GM06990 (cell line): Measurements from ENCODE around the gene MUCL3.
"Not testable (repeated sequence)": the region's sequence is repeated elsewhere in the genome, so short reads cannot be mapped to it uniquely, and the experiment has no call there.

Experiments used
- DNase-seq: peaks from one replicate; pipeline ENCODE4 v3.0.0-alpha.2; 2011; ENCODE audit not compliant: insufficient read length; ENCODE audit errors: extremely low read depth
- H3K27me3 ChIP-seq: replicated peaks from 2 replicates; pipeline ENCODE4 v1.6.0; 2011; ENCODE audit warnings: low read length; ENCODE audit not compliant: control insufficient read depth, insufficient read depth
- H3K36me3 ChIP-seq: 2 replicates; pipeline ENCODE4 v1.5.1; 2011; ENCODE audit warnings: low read length; ENCODE audit not compliant: control insufficient read depth, insufficient read depth
- H3K4me3 ChIP-seq: replicated peaks from 2 replicates; pipeline ENCODE4 v1.5.1; 2011; ENCODE audit warnings: low read depth, mild to moderate bottlenecking, control low read depth, low read length
- CTCF ChIP-seq: IDR thresholded peaks from 2 replicates; pipeline ENCODE4 v1.5.1; 2011; ENCODE audit warnings: low read length, control low read depth, mild to moderate bottlenecking, inconsistent platforms; ENCODE audit not compliant: insufficient read depth, poor library complexity, severe bottlenecking

The MUCL3 gene

GRCh38 chr6:30966154-30966553, 25.4 kb downstream of the MUCL3 start:
- H3K27me3 ChIP-seq, result no peaks in the 10 kb centered on the region
- TF ChIP-seq CTCF, result peak; percentile 34
- H3K4me3 ChIP-seq, result no peak overlapping the region
- DNase-seq, result no peak
- H3K36me3 ChIP-seq, result no peaks in the 10 kb centered on the region

- not testable (repeated sequence) for H3K4me3 ChIP-seq, DNase-seq, H3K36me3 ChIP-seq, H3K27me3 ChIP-seq
Measured at GRCh38 chr6:30969171-30969570, 28.4 kb downstream of the MUCL3 start.

GRCh38 chr6:30970946-30971345, 30.2 kb downstream of the MUCL3 start:
- no peak for TF ChIP-seq CTCF
- DNase-seq, result no peak
- Histone ChIP-seq H3K4me3 (no peak overlapping the region), H3K27me3 (no peaks in the 10 kb centered on the region), H3K36me3 (no peaks in the 10 kb centered on the region)

- H3K4me3 ChIP-seq, result no peak overlapping the region
- no peak for TF ChIP-seq CTCF
Measured at GRCh38 chr6:30972816-30973215, 32.0 kb downstream of the MUCL3 start.

GRCh38 chr6:30974490-30975252, 33.9 kb downstream of the MUCL3 start:
- no peak for TF ChIP-seq CTCF
- no peaks in the 10 kb centered on the region for H3K36me3 ChIP-seq
- no peak for DNase-seq
- no peaks in the 10 kb centered on the region for H3K27me3 ChIP-seq
- no peak overlapping the region for H3K4me3 ChIP-seq

More at GRCh38 chr6:30972816-30973215, 32.0 kb downstream of the MUCL3 start:
- H3K36me3 ChIP-seq, result no peaks in the 10 kb centered on the region
- DNase-seq, result no peak
- no peaks in the 10 kb centered on the region for H3K27me3 ChIP-seq

GRCh38 chr6:30979141-30979540, 38.4 kb downstream of the MUCL3 start:
- TF ChIP-seq CTCF, result no peak
- H3K36me3 ChIP-seq, result no peaks in the 10 kb centered on the region
- DNase-seq, result no peak
- no peaks in the 10 kb centered on the region; the same call in 1 of the 2 replicates for H3K27me3 ChIP-seq
- no peak overlapping the region for H3K4me3 ChIP-seq
